Liver (tissue), 3 donors: Measurements from ENCODE around the gene SLC12A5.

Source experiments
- CTCF ChIP-seq: fragments of 150-350 bp; IDR thresholded peaks from 2 replicates; pipeline ENCODE4 v1.5.1; 2017; ENCODE audit warnings: improper control_type of control experiment, low read depth, low read length; ENCODE audit not compliant: missing input control
- FOXA1 ChIP-seq: IDR thresholded peaks from 2 replicates; pipeline ENCODE4 v1.6.1; 2016; ENCODE audit warnings: antibody characterized with exemption
- HNF4A ChIP-seq, 2 donors: conservative IDR thresholded peaks; 2 replicates each; pipeline ENCODE4 v1.6.1; 2016; ENCODE audit warnings: antibody characterized with exemption in 2 of 2, mild to moderate bottlenecking in 2 of 2
- MAX ChIP-seq: IDR thresholded peaks from 2 replicates; pipeline ENCODE4 v1.6.1; 2016; ENCODE audit warnings: antibody characterized with exemption
- RAD21 ChIP-seq, 2 donors: IDR thresholded peaks; 2 replicates each; pipeline ENCODE4 v1.6.1; 2016; ENCODE audit warnings: antibody characterized with exemption in 2 of 2, mild to moderate bottlenecking in 2 of 2
- RXRA ChIP-seq, 2 donors: IDR thresholded peaks; 2 replicates each; pipeline ENCODE4 v1.6.1; 2017 to 2018; ENCODE audit warnings: antibody characterized with exemption in 2 of 2, mild to moderate bottlenecking in 1 of 2
- SP1 ChIP-seq: IDR thresholded peaks from 2 replicates; pipeline ENCODE4 v1.6.1; 2018; ENCODE audit warnings: antibody characterized with exemption, mild to moderate bottlenecking
- TAF1 ChIP-seq: conservative IDR thresholded peaks from 2 replicates; pipeline ENCODE4 v1.6.1; 2016; ENCODE audit warnings: antibody characterized with exemption, mild to moderate bottlenecking
- YY1 ChIP-seq: IDR thresholded peaks from 2 replicates; pipeline ENCODE4 v1.6.1; 2016; ENCODE audit warnings: antibody characterized with exemption, mild to moderate bottlenecking
- donor health status: healthy.
- donor health status: healthy.

GRCh38 chr20:46035713-46036112, 6.7 kb downstream of the SLC12A5 start:
- TF ChIP-seq RAD21 (IDR thresholded peaks at IDR 0.05) (no peak), CTCF (no peak), TAF1 (no peak), HNF4A (conservative IDR thresholded peaks at IDR 0.05) (no peak), SP1 (no peak), FOXA1 (no peak), RXRA (IDR thresholded peaks at IDR 0.05) (no peak), YY1 (no peak), MAX (no peak)
